Activated CD4-positive, CD25-positive, alpha-beta regulatory T cell (primary cell): ENCODE results near the gene PCDHGB2.
"Not testable (repeated sequence)": the region's sequence is repeated elsewhere in the genome, so short reads cannot be mapped to it uniquely, and the experiment has no call there.

Experiments used
- DNase-seq, 4 experiments: peaks; one replicate each; lab custom pipeline; 2025; lab: John Stamatoyannopoulos, UW

PCDHGB2 gene

GRCh38 chr5:141349917-141350619, 9.7 kb upstream of the PCDHGB2 start, which contains the start of gene PCDHGB1:
Gene PCDHGB1 (plus strand): TSS chr5:141350099. CDS start chr5:141350261, 162 bp downstream.
- DNase-seq = no peak

GRCh38 chr5:141351591-141351990, 8.2 kb upstream of the PCDHGB2 start:
- no peak for DNase-seq

- DNase-seq = no peak
These were observed 4.8 kb upstream of the PCDHGB2 start, which contains the start of gene PCDHGA4 for GRCh38 chr5:141354900-141355469. Gene PCDHGA4 (plus strand): TSS chr5:141355021. CDS start chr5:141355108, 87 bp downstream.

- DNase-seq = no peak
These were observed 4.2 kb upstream of the PCDHGB2 start for GRCh38 chr5:141355641-141356040.

- no peak for DNase-seq
These were observed 3.7 kb upstream of the PCDHGB2 start for GRCh38 chr5:141356133-141356532.

- DNase-seq = no peak
These were observed 2.8 kb upstream of the PCDHGB2 start for GRCh38 chr5:141356950-141357349.

- no peak for DNase-seq
These were observed 891 bp downstream of the PCDHGB2 start for GRCh38 chr5:141360685-141361084.

GRCh38 chr5:141362719-141363118, 2.9 kb downstream of the PCDHGB2 start:
- no peak for DNase-seq

- no peak for DNase-seq
These were observed 4.3 kb downstream of the PCDHGB2 start, which contains the start of gene PCDHGA5 for GRCh38 chr5:141363952-141364660. Gene PCDHGA5 (plus strand): TSS chr5:141364162. CDS start chr5:141364331, 169 bp downstream.

- no peak for DNase-seq
These were observed 6.5 kb downstream of the PCDHGB2 start for GRCh38 chr5:141366016-141366896.

- no peak for DNase-seq
These were observed 10.4 kb downstream of the PCDHGB2 start, which contains the start of gene PCDHGB3 for GRCh38 chr5:141369994-141370848. Gene PCDHGB3 (plus strand): TSS chr5:141370242. CDS start chr5:141370395, 153 bp downstream.

- DNase-seq = no peak
These were observed 12.0 kb downstream of the PCDHGB2 start for GRCh38 chr5:141371572-141372475.

- DNase-seq = no peak
These were observed 14.0 kb downstream of the PCDHGB2 start, which contains the start of gene PCDHGA6 for GRCh38 chr5:141373673-141374317. Gene PCDHGA6 (plus strand): TSS chr5:141373891. CDS start chr5:141374084, 193 bp downstream.

GRCh38 chr5:141374627-141375026, 14.8 kb downstream of the PCDHGB2 start:
- DNase-seq = no peak

- DNase-seq = not testable (repeated sequence)
These were observed 15.8 kb downstream of the PCDHGB2 start for GRCh38 chr5:141375444-141376155.

- DNase-seq = no peak
These were observed 22.9 kb downstream of the PCDHGB2 start, which contains the start of gene PCDHGA7 for GRCh38 chr5:141382469-141383294. Gene PCDHGA7 (plus strand): TSS chr5:141382742. CDS start chr5:141382900, 158 bp downstream.

- DNase-seq = no peak
These were observed 23.6 kb downstream of the PCDHGB2 start for GRCh38 chr5:141383345-141383744.
